Stimulated activated CD8-positive, alpha-beta memory T cell treated with anti-CD3 and anti-CD28 coated beads, Interleukin-12 subunit alpha, Interleukin-12 subunit beta, amount 100 ng/mL, for 24 hours (primary cell): Measurements from ENCODE around the gene SUPT4H1.

ENCODE experiments used
- DNase-seq: peaks from one replicate; pipeline ENCODE4 v3.0.0-alpha.2; 2020; ENCODE audit errors: extremely low read depth

The SUPT4H1 gene

DNA sequence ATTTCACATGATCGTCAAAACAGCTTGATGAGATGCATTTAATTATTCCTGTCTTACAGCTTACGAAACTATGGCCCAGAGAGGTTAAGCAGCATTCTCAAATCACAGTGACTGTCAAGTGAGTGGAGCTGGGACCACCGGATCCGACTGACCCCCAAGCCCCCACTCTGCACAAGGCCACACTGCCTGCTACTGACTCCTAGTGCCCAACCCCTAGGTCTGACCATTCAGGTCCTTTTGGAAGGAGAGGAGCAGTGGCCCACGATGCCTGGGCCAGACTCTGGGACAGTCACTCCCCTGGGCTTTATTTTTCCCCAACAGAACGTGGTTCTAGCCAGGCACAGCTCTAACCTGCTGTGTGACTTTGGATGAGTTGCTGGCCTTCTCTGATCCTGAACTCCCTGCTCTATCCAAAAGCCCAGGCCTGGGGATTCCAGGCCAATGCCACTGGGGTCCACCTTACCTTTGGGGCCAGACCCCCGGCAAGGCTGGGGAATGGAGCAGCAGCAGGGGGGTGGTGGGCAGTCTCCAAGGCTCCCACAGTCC is 33.3 kb downstream of the SUPT4H1 start:
- DNase-seq = no peak

DNA sequence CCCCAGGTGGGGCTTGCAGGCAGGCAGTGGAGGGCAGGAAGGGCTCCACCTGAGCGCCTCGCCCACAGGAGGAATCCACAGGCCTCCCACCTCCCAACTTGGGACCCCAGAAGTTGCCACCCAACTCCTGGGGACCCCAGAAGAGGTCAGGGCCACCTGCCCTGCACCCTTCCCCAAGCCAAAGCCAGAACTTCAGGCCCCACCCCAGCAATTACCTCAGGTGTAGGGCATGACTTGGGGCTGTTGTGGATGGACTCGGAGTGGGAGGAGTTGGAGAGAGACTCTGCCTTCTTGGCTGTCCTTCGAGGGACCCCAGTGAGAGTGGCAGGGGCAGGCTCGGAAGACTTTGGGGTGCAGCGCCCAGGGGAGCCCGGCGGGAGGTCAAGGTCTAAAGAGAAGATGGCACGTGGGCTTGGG is 33.9 kb downstream of the SUPT4H1 start:
- no peak for DNase-seq

DNA sequence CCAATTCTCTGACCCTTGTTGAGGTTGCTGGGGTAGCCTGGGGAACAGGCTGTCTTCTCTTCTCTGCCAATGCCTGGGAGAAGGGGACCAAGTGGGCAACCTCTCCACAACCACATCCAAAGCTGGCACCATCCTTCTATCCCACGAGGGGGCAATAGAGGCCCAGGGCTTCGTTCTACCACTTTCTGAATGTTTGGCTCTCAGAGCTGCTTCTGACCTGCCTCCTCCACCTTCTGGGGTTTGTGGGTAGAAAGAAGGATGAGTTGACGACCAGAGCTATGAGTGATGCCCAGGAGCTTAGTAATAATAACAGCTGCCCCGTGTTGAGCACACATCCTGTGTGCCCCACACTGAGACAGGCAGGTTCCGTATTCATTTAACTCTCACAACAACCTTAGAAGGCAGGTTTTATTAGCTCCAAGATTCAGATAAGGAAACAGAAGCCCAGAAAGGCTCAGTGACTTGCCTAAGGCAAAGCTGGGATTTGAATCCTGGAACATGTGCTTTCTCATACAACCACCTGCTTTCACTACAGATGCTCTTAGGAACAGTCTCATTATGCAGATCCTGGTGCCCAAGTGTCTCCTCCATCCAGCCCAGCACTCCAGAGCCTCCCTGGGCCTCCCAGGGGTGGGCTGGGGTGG is 34.5 kb downstream of the SUPT4H1 start:
- no peak for DNase-seq

DNA sequence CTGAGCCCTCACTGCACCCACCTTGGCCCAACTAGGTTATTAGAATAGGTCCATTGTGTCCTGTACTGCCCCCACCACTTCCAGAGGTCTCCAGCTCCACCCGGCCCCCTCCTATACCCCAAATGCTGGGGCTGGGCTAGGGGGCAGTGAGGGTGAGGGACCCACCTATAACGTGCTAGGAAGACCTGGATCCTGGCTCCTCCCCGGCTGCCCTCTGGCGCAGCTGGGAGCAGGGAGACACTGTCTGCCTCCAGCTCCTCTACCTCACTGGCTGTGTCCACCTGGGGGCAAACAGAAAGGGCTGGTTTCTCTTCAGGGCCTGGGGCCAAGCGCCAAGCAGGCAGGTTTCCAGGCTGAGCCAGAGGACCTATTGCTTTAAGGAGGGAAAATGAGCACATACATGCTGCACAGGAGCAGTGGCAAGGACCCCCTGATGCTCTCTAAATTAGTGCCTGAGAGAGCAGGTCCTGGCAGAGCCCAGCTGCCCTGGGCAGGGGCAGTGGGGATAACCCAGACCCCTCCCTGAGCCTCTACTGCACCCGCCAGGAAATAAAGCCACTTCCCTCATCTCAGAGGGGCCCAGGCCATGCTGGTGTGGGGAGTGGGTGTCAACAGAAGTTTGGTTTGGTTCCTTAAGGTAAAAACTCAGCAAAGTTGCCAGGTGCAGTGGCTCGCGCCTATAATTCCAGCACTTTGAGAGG is 35.6 kb downstream of the SUPT4H1 start:
- DNase-seq = no peak

DNA sequence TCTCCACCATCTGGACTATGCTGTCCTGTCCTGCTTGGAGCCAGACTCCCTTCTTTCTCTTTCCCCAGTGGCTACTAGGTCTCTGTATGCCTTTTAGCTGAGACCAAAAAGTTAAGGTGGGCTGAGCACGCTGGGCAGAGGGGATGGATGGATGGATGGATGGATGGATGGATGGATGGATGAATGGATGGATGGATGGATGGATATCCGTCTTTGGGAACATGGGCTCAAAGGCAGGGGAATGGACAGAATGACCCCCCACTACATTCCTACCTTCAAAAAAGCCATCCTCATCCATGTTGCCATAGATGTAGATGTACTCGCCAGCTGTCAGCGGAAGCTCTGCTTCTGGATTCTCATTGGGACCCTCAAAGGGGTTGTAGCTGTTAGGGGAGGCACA is 36.3 kb downstream of the SUPT4H1 start:
- DNase-seq = no peak

DNA sequence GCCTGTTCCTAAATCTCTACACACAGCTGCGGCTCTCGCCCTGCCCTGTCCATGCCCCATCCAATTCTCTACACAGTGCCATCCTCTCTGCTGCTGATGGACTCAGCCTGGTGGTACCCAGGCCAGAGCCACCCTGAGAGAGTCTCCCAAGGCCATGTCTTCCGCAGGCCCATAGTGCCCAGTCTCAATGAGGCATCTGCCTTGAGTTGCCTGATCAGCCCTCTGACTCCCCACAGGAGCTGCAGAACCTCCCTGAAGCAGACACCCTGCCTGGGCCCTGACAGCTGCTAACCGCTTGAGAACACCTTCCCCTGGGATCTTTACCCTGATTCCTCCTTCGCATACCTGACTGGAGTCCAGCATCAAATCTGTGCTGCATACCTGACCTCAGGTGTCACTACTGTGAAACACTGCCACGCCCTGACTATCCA is 36.7 kb downstream of the SUPT4H1 start:
- no peak for DNase-seq

DNA sequence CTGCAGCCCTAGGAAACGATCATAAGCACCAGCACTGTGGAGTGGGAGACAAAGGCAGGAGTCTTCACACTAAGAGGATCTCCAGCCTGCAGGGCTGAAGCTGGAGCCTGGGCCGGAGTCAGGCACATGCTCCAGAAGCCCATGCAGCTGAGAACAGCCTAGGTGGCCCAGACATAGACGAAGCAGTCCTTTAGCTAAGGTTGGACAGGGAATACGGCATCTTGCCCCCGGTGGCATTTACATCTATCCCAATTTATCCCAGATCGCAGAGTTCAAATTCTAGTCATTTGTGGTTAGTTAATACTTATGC is 37.3 kb downstream of the SUPT4H1 start:
- DNase-seq = no peak

DNA sequence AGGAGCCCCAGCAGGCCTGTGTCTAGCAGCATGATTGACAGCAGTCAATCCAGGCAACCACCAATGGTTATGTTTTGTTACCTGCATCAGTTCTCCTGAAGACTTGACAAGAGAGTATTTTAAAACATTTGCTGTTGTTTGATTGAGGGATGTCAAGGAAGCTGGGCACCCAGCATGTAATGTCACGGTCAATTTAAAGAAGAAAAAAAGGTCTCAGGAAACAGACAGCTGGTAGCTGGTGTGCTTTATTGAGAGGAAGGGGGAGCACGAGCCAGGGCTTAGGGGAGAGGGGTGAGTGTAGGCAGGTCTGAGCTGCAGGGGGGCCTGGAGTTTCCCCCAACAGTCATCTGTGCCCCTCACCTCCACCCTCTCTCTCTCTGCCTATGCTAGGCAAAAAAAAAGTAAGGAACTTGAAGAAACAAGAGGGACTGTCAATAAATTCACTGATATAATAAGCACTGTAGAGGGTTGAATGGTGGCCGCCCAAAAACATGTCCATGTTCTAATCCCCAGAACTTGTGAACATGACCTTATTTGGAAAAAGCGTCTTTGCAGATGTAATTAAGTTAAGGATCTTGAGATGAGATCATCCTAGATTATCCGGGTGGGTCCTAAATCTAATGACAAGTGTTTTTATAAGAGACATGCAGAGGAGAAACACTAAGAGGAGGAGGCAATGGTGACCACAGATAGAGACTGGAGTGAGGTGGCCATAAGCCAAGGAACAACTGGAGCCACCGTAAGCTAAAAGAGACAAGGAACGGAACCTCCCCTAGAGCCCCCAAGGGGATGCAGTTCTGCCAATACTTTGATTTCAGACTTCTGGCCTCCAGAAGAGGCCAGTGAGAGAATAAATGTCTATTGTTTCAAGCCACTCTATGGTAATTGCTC is 37.9 kb downstream of the SUPT4H1 start:
- no peak for DNase-seq

DNA sequence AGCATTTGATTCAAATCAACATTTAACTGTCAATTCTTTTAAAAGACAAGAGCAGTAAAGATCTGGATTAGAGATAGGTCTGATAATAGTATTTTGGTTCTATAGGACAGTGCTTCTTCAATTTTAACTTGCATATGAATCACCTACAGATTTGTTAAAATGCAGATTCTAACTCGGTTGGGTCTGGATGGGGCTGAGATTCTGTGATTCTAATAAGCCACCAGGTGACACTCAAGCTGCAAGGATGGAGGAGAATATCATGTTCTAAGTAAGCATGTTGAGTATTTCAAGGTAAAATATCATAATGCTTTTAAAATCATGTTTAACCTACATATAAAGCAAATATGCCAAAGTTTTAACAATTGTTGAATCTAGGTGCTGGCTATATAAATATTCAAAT is 39.2 kb downstream of the SUPT4H1 start:
- no peak for DNase-seq

DNA sequence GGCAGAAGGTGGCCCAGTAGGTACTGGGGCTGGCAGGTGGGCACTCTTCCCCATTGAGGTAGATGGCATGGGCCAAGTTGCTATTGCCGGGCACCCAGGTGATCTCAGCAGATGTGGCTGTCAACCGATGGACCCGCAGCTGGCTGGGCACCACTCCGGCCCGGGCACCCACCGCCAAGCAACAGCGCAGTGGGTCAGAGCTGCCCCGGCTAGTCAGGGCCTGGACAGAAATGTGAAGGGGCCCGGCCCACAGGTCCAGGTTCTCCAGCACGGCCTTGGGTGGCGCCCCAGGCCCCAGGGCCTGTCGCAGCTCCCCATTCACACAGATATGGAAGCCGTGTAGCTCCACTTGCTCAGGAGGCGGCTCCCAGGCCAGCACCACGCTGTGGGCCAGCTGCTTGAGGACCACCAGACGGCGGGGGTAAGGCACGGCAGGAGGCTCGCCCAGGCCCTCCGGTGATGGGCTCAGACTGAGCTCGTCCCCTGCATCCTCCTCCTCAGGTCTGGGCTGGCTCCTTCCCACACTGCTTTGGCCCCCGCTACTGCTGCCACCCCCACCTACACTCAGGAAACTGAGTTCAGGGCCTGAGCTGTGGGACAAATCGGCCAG is 39.9 kb downstream of the SUPT4H1 start:
- no peak for DNase-seq

DNA sequence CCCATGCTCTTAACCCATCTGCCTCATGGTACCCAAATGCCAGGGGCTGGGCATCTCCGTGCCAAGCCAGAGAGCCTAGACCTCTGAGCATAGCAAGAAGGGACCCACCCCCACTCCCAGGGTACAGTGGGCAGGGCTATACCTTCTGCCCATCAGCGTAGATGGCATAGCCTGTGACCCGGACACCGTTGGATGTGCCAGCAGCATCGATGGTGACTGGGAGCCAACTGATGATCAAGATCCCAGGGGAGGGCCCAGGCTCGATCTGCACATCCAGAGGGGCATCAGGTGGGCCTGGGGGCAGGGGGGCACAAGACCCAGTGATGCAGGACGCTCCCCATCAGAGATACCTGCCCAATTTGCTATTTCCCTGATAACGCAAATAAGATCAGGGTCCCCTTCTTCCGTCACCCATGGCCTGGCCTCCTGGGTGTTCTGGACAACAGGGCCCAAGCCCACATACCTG is 40.5 kb downstream of the SUPT4H1 start:
- DNase-seq = no peak

DNA sequence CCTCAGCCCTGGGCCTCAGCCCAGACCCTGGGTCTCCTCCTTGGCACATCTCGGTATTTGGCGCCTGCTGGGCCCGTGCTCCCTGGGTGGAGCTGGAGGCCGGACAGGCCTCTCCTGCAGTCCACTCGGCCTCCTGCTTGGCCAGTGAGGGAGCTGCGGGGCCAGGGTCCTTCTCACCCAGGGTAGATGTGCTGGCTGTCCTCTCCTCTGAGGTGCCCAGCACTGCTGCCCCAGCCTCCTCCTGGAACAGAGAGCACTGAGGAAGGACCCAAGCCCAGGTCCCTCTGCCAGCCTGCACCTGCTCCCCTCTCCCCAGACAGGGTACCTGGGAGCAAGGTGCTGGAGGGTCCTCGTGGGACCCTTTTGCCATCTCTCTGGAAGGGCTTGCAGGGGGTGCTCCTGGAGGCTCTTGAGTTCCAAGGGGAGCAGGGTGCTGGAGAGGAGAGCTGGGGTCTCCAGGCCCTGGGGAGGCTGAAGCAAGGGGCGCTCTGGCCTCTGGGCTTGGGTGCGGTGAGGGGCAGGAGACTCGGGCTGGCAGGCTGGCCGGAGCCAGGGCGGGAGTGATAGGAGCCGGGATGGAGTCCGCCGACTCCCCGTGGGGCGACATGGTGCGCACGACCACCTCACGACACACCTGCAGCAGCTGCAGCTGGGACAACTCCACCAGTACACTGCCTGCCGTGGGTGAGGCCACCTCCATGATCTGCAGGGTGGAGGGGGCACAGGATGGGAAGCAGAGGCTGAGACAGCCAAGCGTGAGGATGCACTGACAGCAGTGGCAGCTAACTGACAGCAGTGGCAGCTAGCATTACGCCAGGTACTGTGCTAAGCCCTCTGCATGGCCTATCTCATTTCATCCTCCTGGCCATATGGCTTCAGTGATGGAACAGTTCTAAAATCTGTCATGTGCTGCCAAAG is 41.2 kb downstream of the SUPT4H1 start:
- no peak for DNase-seq

DNA sequence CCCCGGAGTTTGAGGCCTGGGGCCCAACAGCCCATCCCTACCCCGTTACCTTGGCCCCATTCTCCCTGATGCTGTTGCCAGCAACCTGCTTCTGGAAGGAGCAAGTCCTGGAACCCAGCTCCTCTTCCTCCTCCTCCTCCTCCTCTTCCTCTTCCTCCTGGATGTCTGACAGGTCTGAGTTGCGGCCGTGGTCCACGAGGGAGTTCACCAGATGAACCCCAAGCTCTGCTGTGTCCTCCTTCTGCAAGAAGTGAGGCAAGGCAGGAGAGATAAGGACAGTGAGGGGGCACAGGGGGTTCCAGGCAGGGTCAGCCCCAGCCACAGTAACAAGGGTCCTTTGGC is 42.1 kb downstream of the SUPT4H1 start:
- DNase-seq = no peak

DNA sequence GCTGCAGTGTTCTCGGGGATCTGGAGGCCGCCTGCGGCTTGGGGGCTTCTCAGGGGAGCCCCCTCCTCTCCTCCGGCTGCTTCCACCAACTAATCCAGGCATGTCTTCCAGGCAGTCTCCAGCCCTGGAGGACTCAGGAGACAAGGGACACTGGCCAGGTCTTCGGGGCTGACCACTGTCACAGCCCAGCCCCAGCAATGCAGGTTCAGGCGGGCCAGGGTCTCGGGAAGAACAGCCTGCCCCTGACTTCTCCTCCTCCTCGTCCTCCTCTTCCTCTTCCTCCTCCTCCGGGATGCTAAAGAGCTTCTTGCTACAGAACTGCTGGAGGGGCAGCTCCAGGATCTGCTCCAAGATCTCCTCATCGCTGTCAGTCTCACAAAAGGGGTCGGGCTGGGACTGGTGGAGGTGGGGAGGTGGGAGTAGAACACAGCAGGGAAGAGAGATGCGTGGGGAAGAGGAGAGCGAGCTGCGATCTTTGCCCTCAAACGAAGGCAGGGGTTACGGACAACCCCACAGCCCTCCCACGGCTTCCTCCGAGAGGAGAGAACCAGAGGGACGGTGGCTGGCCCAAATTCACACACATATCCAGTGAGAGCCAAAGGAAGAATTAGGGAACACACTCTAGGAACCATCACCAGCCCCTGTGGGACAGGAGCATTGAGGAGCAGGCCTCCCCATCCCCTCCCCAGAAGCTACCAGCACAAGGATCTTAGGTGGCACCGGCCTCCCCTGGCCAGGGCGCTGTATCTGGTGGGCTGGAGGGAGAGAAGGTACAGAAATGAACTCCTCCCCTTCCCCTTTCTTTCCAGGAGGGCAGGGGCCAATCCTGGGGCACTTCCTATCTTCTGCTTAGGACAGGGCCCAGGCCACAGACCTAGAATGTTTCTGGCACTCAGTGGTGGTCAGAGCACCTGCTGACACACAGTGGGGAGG is 42.8 kb downstream of the SUPT4H1 start:
- no peak for DNase-seq

DNA sequence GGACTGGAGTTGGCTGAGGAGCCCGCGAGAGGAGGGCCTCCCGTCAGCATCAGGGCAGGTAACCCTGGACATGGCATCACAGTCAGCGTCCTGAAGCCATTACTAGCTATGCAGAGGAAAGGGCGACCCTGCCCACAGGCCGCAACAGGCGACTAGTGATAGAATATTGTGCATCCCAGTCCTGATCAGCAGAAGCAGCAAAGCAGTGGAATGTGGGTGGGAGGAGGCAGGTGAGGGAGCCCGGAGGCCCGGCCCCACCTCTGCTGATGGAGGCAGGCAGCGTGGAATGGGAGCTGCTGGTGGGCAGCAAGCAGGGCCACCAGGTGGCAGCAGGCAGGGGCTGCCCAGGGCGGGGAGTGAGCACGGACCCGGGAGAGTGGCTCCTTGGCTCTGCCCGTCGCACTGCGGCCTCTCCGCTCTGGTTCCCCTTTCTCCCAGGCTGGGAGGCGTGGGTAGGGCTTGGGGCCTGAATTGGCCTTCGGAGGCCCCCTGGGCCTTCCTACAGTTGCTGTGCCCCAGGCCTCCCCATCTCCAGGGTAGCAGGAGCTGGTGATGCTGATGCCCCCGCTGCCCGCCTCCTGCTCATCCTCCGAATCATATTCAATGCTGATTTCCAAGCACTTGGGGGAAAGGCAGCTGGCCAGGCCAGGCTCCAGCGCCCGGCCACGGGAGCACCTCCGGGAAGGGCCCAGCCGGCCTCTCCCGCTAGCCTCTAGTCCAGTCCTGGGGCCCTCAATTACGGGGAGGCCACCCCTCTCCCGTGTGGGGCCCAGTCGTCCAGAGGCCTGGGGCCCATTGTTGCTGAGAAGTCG is 43.6 kb downstream of the SUPT4H1 start:
- no peak for DNase-seq

DNA sequence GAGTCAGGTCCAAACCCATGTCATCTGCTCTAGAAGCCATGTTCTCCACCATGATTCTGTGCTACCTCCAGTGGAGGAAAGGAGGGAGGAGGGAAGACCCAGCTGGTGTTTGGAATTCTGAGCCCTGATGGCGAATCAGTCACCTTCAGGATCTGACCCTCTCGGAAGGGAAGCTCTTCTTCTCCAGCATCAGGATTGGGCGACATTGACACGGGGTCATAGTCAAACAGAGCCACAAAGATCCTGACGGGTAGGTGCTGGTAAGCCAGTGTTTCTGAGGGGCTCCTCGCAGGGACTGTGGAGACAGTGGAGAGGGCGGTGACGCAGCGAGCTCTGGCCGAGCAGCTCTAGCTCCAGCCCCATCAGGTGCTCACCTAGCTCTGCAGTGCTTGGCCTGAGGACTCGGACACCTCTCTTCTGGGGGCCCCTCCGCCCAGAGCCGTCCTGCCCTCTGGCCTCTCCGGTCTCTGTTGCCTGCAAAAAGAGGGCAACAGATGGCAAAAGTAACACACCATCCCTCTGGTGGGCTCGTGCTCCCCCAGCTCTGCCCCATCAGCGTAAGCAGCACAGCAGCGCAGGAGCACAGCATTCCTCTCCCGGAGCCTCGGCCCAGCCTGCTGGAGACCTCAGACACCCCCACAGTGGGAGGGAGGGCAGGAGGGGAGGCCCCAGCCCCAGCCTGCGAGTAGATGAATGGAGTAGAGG is 44.4 kb downstream of the SUPT4H1 start:
- no peak for DNase-seq

DNA sequence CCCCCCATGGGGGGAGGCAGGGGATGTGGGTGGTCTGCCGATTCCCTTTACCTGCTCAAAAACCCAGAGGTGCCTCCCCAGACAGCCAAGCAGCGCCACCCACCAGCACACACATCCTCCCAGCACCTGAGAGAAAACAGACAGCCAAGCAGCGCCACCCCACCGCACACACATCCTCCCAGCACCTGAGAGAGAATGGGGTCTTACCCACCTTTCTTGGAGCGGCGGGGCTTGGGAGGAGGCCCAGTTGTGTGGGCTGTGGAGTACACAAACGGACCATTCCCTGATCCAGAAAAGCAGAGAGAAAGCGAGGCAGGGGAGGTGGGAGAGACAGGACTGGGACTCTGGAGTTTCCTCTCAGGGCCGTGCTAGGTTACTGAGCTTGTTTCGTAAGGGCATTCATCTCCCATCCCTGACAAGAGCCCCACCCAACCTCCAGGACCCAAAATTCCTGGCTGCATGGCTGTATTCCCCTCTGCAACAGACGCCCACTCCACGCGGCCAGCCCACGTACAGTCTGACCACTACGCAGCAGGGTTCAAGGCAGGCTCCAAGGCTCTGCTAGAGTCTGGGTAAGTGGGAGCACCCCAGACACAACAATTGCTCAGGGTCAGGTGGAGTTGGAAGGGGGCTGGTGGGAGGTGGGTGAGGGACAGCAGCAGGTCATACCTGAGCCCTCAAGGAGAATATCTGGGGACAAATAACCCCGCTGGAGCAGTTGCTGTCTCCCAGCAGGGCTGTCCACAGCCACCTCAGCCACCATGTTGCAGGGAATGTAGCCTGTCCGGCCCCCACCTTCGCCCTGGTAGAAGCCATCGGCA is 45.7 kb downstream of the SUPT4H1 start:
- no peak for DNase-seq

DNA sequence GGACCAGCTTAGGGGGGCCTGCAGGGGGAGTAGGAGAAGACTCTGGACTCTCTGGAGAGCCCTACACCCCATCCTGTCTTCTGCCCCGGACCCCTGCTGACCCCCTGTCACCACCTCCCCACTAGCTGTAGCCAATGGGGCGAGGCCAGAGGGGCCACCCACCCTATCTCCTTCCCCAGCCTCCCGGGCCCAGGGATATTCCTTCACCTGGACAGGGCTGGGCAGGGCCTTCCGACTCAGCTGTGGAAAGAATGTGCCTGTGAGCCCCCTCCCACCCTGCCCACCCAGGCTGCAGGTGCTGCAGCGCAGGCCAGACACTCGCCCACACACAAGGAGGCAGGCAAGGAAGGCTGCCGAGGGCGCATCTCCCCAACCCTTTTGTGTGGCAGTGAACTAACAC is 46.4 kb downstream of the SUPT4H1 start:
- DNase-seq = no peak
